ENCODE results near the gene TFAM.
"Not testable (repeated sequence)": the region's sequence is repeated elsewhere in the genome, so short reads cannot be mapped to it uniquely, and the experiment has no call there.

The TFAM gene

GRCh38 chr10:58412502-58412961 lies 27.3 kb downstream of the TFAM start:
- H3K4me3 ChIP-seq (ENCODE audit: low read depth, low read length): no peak overlapping the region
- H3K9ac ChIP-seq (ENCODE audit: low read depth, low read length): no peak overlapping the region
- H3K4me1 ChIP-seq (ENCODE audit: control insufficient read depth, insufficient read depth, low read length): peaks cover 9% of the 10 kb centered on the region
- H3K36me3 ChIP-seq (ENCODE audit: control insufficient read depth, insufficient read depth, low read length): no peaks in the 10 kb centered on the region
- no peaks in the 10 kb centered on the region for H3K27me3 ChIP-seq (ENCODE audit: control insufficient read depth, insufficient read depth, low read length)
- H3K9me3 ChIP-seq (ENCODE audit: control insufficient read depth, insufficient read depth, low read length): no peaks in the 10 kb centered on the region

- no peaks in the 10 kb centered on the region for H3K27me3 ChIP-seq (ENCODE audit: control insufficient read depth, insufficient read depth, low read length)
- peaks cover 9% of the 10 kb centered on the region for H3K4me1 ChIP-seq (ENCODE audit: control insufficient read depth, insufficient read depth, low read length)
- no peaks in the 10 kb centered on the region for H3K36me3 ChIP-seq (ENCODE audit: control insufficient read depth, insufficient read depth, low read length)
- no peak overlapping the region for H3K9ac ChIP-seq (ENCODE audit: low read depth, low read length)
- H3K4me3 ChIP-seq (ENCODE audit: low read depth, low read length): no peak overlapping the region
- H3K9me3 ChIP-seq (ENCODE audit: control insufficient read depth, insufficient read depth, low read length): no peaks in the 10 kb centered on the region
These were observed 29.2 kb downstream of the TFAM start for GRCh38 chr10:58414270-58415041.

GRCh38 chr10:58415757-58416156 lies 30.5 kb downstream of the TFAM start:
- Histone ChIP-seq H3K9me3 (ENCODE audit: control insufficient read depth, insufficient read depth, low read length) (no peaks in the 10 kb centered on the region), H3K27me3 (ENCODE audit: control insufficient read depth, insufficient read depth, low read length) (no peaks in the 10 kb centered on the region), H3K4me3 (ENCODE audit: low read depth, low read length) (no peak overlapping the region), H3K9ac (ENCODE audit: low read depth, low read length) (no peak overlapping the region), H3K36me3 (ENCODE audit: control insufficient read depth, insufficient read depth, low read length) (no peaks in the 10 kb centered on the region), H3K4me1 (ENCODE audit: control insufficient read depth, insufficient read depth, low read length) (peaks cover 9% of the 10 kb centered on the region)

GRCh38 chr10:58417902-58418301 lies 32.7 kb downstream of the TFAM start:
- not testable (repeated sequence) for H3K36me3 ChIP-seq (ENCODE audit: control insufficient read depth, insufficient read depth, low read length); H3K4me1 ChIP-seq (ENCODE audit: control insufficient read depth, insufficient read depth, low read length); H3K4me3 ChIP-seq (ENCODE audit: low read depth, low read length); H3K9me3 ChIP-seq (ENCODE audit: control insufficient read depth, insufficient read depth, low read length); H3K27me3 ChIP-seq (ENCODE audit: control insufficient read depth, insufficient read depth, low read length); H3K9ac ChIP-seq (ENCODE audit: low read depth, low read length)

DNA sequence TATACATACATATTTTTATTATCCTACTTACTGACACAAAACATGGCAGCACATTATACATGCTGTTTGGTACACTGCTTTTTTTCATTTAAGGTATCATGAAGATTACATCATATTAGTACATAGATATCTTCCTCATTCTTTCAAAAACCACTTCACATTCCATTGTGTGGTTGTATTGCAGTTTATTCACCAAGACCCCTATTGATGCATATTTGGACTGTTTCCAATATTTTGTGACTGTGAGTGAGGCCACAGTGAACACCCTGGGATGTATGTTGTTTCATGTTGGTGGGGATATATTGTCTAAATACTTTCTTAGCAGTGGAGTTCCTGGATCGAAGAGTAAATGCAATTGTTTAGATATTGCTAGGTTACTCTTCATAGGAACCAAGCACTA lies 39.0 kb downstream of the TFAM start:
- H3K9ac ChIP-seq (ENCODE audit: low read depth, low read length): no peak overlapping the region
- no peaks in the 10 kb centered on the region for H3K36me3 ChIP-seq (ENCODE audit: control insufficient read depth, insufficient read depth, low read length)
- H3K9me3 ChIP-seq (ENCODE audit: control insufficient read depth, insufficient read depth, low read length): no peaks in the 10 kb centered on the region
- H3K27me3 ChIP-seq (ENCODE audit: control insufficient read depth, insufficient read depth, low read length): no peaks in the 10 kb centered on the region
- no peak overlapping the region for H3K4me3 ChIP-seq (ENCODE audit: low read depth, low read length)
- H3K4me1 ChIP-seq (ENCODE audit: control insufficient read depth, insufficient read depth, low read length): no peaks in the 10 kb centered on the region

- not testable (repeated sequence) for H3K4me3 ChIP-seq (ENCODE audit: low read depth, low read length); H3K9me3 ChIP-seq (ENCODE audit: control insufficient read depth, insufficient read depth, low read length); H3K4me1 ChIP-seq (ENCODE audit: control insufficient read depth, insufficient read depth, low read length); H3K9ac ChIP-seq (ENCODE audit: low read depth, low read length); H3K36me3 ChIP-seq (ENCODE audit: control insufficient read depth, insufficient read depth, low read length); H3K27me3 ChIP-seq (ENCODE audit: control insufficient read depth, insufficient read depth, low read length)
These were observed 43.2 kb downstream of the TFAM start for GRCh38 chr10:58428436-58428835.

GRCh38 chr10:58431903-58432302 lies 46.7 kb downstream of the TFAM start:
- no peak overlapping the region for H3K4me3 ChIP-seq (ENCODE audit: low read depth, low read length)
- H3K27me3 ChIP-seq (ENCODE audit: control insufficient read depth, insufficient read depth, low read length): no peaks in the 10 kb centered on the region
- no peak overlapping the region for H3K9ac ChIP-seq (ENCODE audit: low read depth, low read length)
- H3K36me3 ChIP-seq (ENCODE audit: control insufficient read depth, insufficient read depth, low read length): no peaks in the 10 kb centered on the region
- H3K4me1 ChIP-seq (ENCODE audit: control insufficient read depth, insufficient read depth, low read length): no peaks in the 10 kb centered on the region
- no peaks in the 10 kb centered on the region for H3K9me3 ChIP-seq (ENCODE audit: control insufficient read depth, insufficient read depth, low read length)

- Histone ChIP-seq H3K9me3 (ENCODE audit: control insufficient read depth, insufficient read depth, low read length) (no peaks in the 10 kb centered on the region), H3K4me1 (ENCODE audit: control insufficient read depth, insufficient read depth, low read length) (no peaks in the 10 kb centered on the region), H3K4me3 (ENCODE audit: low read depth, low read length) (no peak overlapping the region), H3K9ac (ENCODE audit: low read depth, low read length) (no peak overlapping the region), H3K36me3 (ENCODE audit: control insufficient read depth, insufficient read depth, low read length) (no peaks in the 10 kb centered on the region), H3K27me3 (ENCODE audit: control insufficient read depth, insufficient read depth, low read length) (no peaks in the 10 kb centered on the region)
These were observed 47.9 kb downstream of the TFAM start for GRCh38 chr10:58433066-58433465.

DNA sequence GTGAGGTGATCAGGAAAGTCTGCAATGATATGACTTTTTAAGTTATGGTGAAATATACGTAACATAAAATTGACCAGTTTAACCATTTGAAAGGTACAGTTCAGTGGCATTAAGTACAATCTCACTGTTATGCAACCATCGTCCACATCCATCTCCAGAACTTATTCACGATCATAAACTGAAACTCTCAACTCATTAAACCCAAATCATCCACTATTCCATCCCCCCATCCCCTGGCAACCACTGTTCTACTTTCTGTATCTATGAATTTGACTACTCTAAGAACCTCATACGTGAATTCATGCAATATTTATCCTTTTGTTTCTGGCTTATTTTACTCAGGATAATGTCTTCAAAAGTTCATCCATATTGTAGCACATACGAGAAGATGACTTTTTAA lies 48.4 kb downstream of the TFAM start:
- Histone ChIP-seq H3K4me1 (ENCODE audit: control insufficient read depth, insufficient read depth, low read length) (no peaks in the 10 kb centered on the region), H3K9me3 (ENCODE audit: control insufficient read depth, insufficient read depth, low read length) (no peaks in the 10 kb centered on the region), H3K27me3 (ENCODE audit: control insufficient read depth, insufficient read depth, low read length) (no peaks in the 10 kb centered on the region), H3K36me3 (ENCODE audit: control insufficient read depth, insufficient read depth, low read length) (no peaks in the 10 kb centered on the region), H3K4me3 (ENCODE audit: low read depth, low read length) (no peak overlapping the region), H3K9ac (ENCODE audit: low read depth, low read length) (no peak overlapping the region)

- Histone ChIP-seq H3K27me3 (ENCODE audit: control insufficient read depth, insufficient read depth, low read length) (no peaks in the 10 kb centered on the region), H3K36me3 (ENCODE audit: control insufficient read depth, insufficient read depth, low read length) (no peaks in the 10 kb centered on the region), H3K9me3 (ENCODE audit: control insufficient read depth, insufficient read depth, low read length) (no peaks in the 10 kb centered on the region), H3K9ac (ENCODE audit: low read depth, low read length) (no peak overlapping the region), H3K4me1 (ENCODE audit: control insufficient read depth, insufficient read depth, low read length) (no peaks in the 10 kb centered on the region), H3K4me3 (ENCODE audit: low read depth, low read length) (no peak overlapping the region)
These were observed 50.2 kb downstream of the TFAM start for GRCh38 chr10:58435297-58435985.

GRCh38 chr10:58436071-58436470 lies 50.9 kb downstream of the TFAM start:
- H3K9me3 ChIP-seq (ENCODE audit: control insufficient read depth, insufficient read depth, low read length): no peaks in the 10 kb centered on the region
- no peak overlapping the region for H3K9ac ChIP-seq (ENCODE audit: low read depth, low read length)
- H3K4me1 ChIP-seq (ENCODE audit: control insufficient read depth, insufficient read depth, low read length): no peaks in the 10 kb centered on the region
- no peaks in the 10 kb centered on the region for H3K36me3 ChIP-seq (ENCODE audit: control insufficient read depth, insufficient read depth, low read length)
- H3K27me3 ChIP-seq (ENCODE audit: control insufficient read depth, insufficient read depth, low read length): no peaks in the 10 kb centered on the region
- H3K4me3 ChIP-seq (ENCODE audit: low read depth, low read length): no peak overlapping the region

- no peaks in the 10 kb centered on the region for H3K9me3 ChIP-seq (ENCODE audit: control insufficient read depth, insufficient read depth, low read length)
- no peaks in the 10 kb centered on the region for H3K4me1 ChIP-seq (ENCODE audit: control insufficient read depth, insufficient read depth, low read length)
- H3K36me3 ChIP-seq (ENCODE audit: control insufficient read depth, insufficient read depth, low read length): no peaks in the 10 kb centered on the region
- no peaks in the 10 kb centered on the region for H3K27me3 ChIP-seq (ENCODE audit: control insufficient read depth, insufficient read depth, low read length)
- H3K9ac ChIP-seq (ENCODE audit: low read depth, low read length): no peak overlapping the region
- no peak overlapping the region for H3K4me3 ChIP-seq (ENCODE audit: low read depth, low read length)
These were observed 53.2 kb downstream of the TFAM start for GRCh38 chr10:58438340-58438871.

All from iPS-15b (cell line).